Measurements from ENCODE around the gene ZNF559.

DNA sequence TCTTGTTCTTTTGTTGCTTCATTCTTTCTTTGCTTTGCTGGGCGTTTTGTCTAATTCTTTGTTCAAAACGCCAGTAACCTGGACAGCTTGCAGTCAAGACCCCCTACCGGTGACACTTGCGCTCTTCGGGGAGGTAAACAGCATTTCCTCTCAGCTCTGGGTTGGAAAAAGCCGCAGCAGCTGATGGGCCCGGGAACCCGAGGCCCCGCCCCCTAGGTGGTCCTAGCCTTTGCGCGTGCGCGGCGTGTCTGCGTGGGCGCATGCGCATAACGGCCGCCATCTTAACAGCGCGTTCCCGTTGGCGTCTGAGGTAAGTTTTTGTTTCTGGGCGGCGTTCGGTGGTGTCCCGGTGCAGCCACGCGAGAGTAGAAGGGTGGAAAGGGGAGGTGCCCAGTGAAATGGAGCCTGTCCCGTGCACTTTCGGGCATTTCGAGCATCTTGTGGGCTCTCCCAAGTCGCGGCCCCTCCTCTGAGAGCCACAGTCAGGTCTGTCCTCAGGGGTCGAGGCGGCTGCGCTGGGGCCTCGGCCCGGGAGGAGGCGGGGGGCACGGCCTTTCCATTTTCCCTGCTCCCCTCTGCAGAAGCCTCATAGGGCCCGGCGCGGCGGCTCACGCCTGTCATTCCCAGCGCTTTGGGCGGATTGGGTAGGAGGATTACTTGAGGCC is at the start of gene ZNF559:
- TF ChIP-seq POLR2A (IDR thresholded peaks at IDR 0.05) (peak; percentile 43), POLR2AphosphoS5 (IDR thresholded peaks at IDR 0.05) (peak; percentile 97)
- TF ChIP-seq, protein P1, sequence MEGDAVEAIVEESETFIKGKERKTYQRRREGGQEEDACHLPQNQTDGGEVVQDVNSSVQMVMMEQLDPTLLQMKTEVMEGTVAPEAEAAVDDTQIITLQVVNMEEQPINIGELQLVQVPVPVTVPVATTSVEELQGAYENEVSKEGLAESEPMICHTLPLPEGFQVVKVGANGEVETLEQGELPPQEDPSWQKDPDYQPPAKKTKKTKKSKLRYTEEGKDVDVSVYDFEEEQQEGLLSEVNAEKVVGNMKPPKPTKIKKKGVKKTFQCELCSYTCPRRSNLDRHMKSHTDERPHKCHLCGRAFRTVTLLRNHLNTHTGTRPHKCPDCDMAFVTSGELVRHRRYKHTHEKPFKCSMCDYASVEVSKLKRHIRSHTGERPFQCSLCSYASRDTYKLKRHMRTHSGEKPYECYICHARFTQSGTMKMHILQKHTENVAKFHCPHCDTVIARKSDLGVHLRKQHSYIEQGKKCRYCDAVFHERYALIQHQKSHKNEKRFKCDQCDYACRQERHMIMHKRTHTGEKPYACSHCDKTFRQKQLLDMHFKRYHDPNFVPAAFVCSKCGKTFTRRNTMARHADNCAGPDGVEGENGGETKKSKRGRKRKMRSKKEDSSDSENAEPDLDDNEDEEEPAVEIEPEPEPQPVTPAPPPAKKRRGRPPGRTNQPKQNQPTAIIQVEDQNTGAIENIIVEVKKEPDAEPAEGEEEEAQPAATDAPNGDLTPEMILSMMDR (IDR thresholded peaks at IDR 0.05), result peak in 2 of 4 experiments; percentile 44 to 50

Measured in prostate gland (tissue), 2 donors.